RWPE1 (cell line): ENCODE results near the gene RAB6B.

ENCODE experiments used
- CTCF ChIA-PET: fragments of 350-600 bp; sonication (Branson Sonifier 250); formaldehyde crosslinking; extraction: SDS; loops from one replicate; lab custom pipeline; 2021; lab: Yijun Ruan, JAX
- POLR2A ChIA-PET: fragments of 400-600 bp; formaldehyde crosslinking; extraction: SDS; loops from one replicate; lab custom pipeline; 2020; ENCODE audit warnings: antibody characterized with exemption; ENCODE audit not compliant: low non-redundant PET; lab: Yijun Ruan, JAX
- DNase-seq: peaks from one replicate; pipeline ENCODE4 v3.0.0; 2012; ENCODE audit warnings: low spot score
- H3K27ac ChIP-seq: fragments of 450-650 bp; 2 replicates; pipeline ENCODE4 v1.5.1; 2017
- TF ChIP-seq, protein P1 (sequence below): fragments of 450-650 bp; conservative IDR thresholded peaks from 2 replicates; pipeline ENCODE4 v1.5.1; 2017; ENCODE audit warnings: low read depth, mild to moderate bottlenecking

Gene RAB6B

DNA sequence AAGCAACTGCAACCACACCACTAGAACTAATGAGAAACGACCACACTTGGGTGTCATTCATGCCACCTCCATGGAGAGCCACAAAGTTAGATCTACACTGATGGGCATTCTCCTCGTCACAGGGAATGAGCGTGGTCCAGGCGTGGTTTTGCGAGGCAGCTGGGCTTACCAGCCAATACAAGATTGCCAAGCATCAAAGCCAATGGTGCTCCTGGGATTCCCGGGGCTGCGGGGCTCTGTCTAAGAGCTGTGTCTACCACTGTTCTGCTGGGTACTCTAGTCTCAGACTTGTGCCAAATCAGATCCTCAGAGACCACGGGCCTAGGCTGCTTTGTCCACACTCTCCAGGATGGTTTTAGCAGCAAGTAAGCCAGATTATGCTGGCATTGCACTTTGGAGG, 43.8 kb downstream of the RAB6B start:
- DNase-seq, result no peak
- TF ChIP-seq, protein P1, sequence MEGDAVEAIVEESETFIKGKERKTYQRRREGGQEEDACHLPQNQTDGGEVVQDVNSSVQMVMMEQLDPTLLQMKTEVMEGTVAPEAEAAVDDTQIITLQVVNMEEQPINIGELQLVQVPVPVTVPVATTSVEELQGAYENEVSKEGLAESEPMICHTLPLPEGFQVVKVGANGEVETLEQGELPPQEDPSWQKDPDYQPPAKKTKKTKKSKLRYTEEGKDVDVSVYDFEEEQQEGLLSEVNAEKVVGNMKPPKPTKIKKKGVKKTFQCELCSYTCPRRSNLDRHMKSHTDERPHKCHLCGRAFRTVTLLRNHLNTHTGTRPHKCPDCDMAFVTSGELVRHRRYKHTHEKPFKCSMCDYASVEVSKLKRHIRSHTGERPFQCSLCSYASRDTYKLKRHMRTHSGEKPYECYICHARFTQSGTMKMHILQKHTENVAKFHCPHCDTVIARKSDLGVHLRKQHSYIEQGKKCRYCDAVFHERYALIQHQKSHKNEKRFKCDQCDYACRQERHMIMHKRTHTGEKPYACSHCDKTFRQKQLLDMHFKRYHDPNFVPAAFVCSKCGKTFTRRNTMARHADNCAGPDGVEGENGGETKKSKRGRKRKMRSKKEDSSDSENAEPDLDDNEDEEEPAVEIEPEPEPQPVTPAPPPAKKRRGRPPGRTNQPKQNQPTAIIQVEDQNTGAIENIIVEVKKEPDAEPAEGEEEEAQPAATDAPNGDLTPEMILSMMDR, result no peak
- ChIA-PET CTCF (interaction anchor here (0.8 kb wide), 1 partner anchor 144 kb away, joined by 3 read pairs; no protein-coding TSS in a partner anchor), POLR2A (no interaction called here)
- no peak overlapping the region for H3K27ac ChIP-seq

DNA sequence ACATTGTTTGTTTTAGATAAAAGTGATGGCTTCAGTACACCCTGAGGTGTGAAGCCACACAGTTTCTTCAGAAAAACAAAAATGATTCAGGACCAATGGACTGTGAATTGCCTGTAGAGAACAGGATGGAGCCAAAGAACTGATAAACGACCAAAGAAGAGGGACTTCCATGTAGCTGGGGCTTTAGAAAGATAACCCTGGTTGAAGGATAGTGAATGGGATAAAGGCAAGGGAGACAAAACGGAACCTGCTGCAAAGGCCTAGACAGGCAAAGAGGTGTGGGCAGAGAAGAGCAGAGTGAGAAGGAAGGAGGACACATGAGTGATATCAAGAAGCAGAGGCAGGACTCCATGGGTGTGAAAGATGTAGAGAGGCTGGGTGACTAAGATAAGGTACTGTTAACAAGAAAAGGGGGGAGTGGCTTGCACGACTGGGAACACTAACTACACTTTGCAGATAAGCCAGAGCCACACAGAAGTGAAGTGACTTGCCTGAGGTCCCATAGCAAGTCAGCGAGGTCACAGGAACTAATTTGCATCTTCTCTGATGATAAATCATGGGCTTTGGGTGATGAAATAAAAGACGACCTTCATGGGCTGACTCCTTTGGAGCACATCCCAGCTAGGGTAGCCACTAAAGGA, 44.3 kb downstream of the RAB6B start:
- POLR2A ChIA-PET, result no interaction called here
- no peak overlapping the region for H3K27ac ChIP-seq
- CTCF ChIA-PET, result interaction anchor here (0.8 kb wide), 1 partner anchor 143 kb away, joined by 3 read pairs; no protein-coding TSS in a partner anchor
- no peak for DNase-seq
- TF ChIP-seq, protein P1, result no peak

GRCh38 chr3:133850034-133850433, 45.6 kb downstream of the RAB6B start:
- H3K27ac ChIP-seq, result no peak overlapping the region
- DNase-seq, result no peak
- CTCF ChIA-PET, result interaction anchor here (0.7 kb wide), 1 partner anchor 213 kb away, joined by 3 read pairs; no protein-coding TSS in a partner anchor
- TF ChIP-seq, protein P1, result no peak
- POLR2A ChIA-PET, result no interaction called here

DNA sequence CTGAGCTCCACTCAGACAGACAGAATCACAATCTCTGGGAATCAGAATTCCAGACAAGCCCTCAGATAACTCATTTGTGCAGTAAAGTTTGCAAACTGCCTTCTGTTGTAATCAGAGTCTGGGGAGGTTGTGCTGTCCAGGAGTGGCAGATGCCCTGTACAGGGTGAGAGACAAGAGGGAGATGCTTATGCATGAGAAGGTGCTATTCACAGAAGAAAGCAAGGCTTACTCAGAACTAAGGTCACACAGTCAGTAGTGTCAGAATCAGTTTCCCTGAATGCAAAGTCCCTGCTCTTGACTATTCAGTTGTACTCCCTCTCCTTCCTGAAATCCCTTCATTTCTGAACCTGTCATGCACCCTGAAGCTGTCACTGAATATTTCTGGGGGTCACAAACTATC, 46.3 kb downstream of the RAB6B start:
- CTCF ChIA-PET, result interaction anchor here (0.7 kb wide), 1 partner anchor 212 kb away, joined by 3 read pairs; no protein-coding TSS in a partner anchor
- POLR2A ChIA-PET, result no interaction called here
- no peak for DNase-seq
- H3K27ac ChIP-seq, result no peak overlapping the region
- TF ChIP-seq, protein P1, result no peak

- ChIA-PET POLR2A (no interaction called here), CTCF (no interaction called here)
- TF ChIP-seq, protein P1, result no peak
- DNase-seq, result no peak
- no peak overlapping the region for H3K27ac ChIP-seq
Observed at GRCh38 chr3:133845127-133845526, 50.6 kb downstream of the RAB6B start.

GRCh38 chr3:133843634-133844033, 52.0 kb downstream of the RAB6B start:
- ChIA-PET CTCF (interaction anchor here (0.7 to 0.8 kb wide), 3 partner anchors 32 to 801 kb away, joined by 3 to 6 read pairs (median 4); no protein-coding TSS in a partner anchor), POLR2A (no interaction called here)
- H3K27ac ChIP-seq, result no peak overlapping the region
- DNase-seq, result no peak
- TF ChIP-seq, protein P1, result no peak
